ENCODE data around the gene ADK.
"Not testable (repeated sequence)": the region's sequence is repeated elsewhere in the genome, so short reads cannot be mapped to it uniquely, and the experiment has no call there.

Gene ADK

GRCh38 chr10:74300666-74301065 is 149.6 kb downstream of the ADK start:
- no peak for DNase-seq (ENCODE audit: low spot score)

- DNase-seq (ENCODE audit: low spot score): no peak
Observed at GRCh38 chr10:74305730-74306129, 154.7 kb downstream of the ADK start.

- DNase-seq (ENCODE audit: low spot score): no peak
Observed at GRCh38 chr10:74306227-74306982, 155.4 kb downstream of the ADK start.

GRCh38 chr10:74307061-74307651 is 156.1 kb downstream of the ADK start:
- DNase-seq (ENCODE audit: low spot score): no peak

GRCh38 chr10:74310652-74311257 is 159.7 kb downstream of the ADK start:
- DNase-seq (ENCODE audit: low spot score): no peak

GRCh38 chr10:74314166-74314565 is 163.1 kb downstream of the ADK start:
- no peak for DNase-seq (ENCODE audit: low spot score)

- DNase-seq (ENCODE audit: low spot score): no peak
Observed at GRCh38 chr10:74320026-74320425, 169.0 kb downstream of the ADK start.

- DNase-seq (ENCODE audit: low spot score): no peak
Observed at GRCh38 chr10:74320717-74321116, 169.7 kb downstream of the ADK start.

- no peak for DNase-seq (ENCODE audit: low spot score)
Observed at GRCh38 chr10:74322141-74322540, 171.1 kb downstream of the ADK start.

GRCh38 chr10:74322565-74322964 is 171.5 kb downstream of the ADK start:
- no peak for DNase-seq (ENCODE audit: low spot score)

- no peak for DNase-seq (ENCODE audit: low spot score)
Observed at GRCh38 chr10:74328388-74328787, 177.4 kb downstream of the ADK start.

GRCh38 chr10:74329873-74330272 is 178.9 kb downstream of the ADK start:
- no peak for DNase-seq (ENCODE audit: low spot score)

- DNase-seq (ENCODE audit: low spot score): no peak
Observed at GRCh38 chr10:74330646-74331045, 179.6 kb downstream of the ADK start.

- DNase-seq (ENCODE audit: low spot score): no peak
Observed at GRCh38 chr10:74332398-74332797, 181.4 kb downstream of the ADK start.

- no peak for DNase-seq (ENCODE audit: low spot score)
Observed at GRCh38 chr10:74333174-74333573, 182.2 kb downstream of the ADK start.

GRCh38 chr10:74334221-74334620 is 183.2 kb downstream of the ADK start:
- no peak for DNase-seq (ENCODE audit: low spot score)

- no peak for DNase-seq (ENCODE audit: low spot score)
Observed at GRCh38 chr10:74335501-74335900, 184.5 kb downstream of the ADK start.

GRCh38 chr10:74337330-74338016 is 186.5 kb downstream of the ADK start:
- DNase-seq (ENCODE audit: low spot score): no peak

- no peak for DNase-seq (ENCODE audit: low spot score)
Observed at GRCh38 chr10:74342991-74343390, 192.0 kb downstream of the ADK start.

GRCh38 chr10:74343804-74344203 is 192.8 kb downstream of the ADK start:
- no peak for DNase-seq (ENCODE audit: low spot score)

GRCh38 chr10:74344306-74344705 is 193.3 kb downstream of the ADK start:
- no peak for DNase-seq (ENCODE audit: low spot score)

- no peak for DNase-seq (ENCODE audit: low spot score)
Observed at GRCh38 chr10:74347522-74347921, 196.5 kb downstream of the ADK start.

- not testable (repeated sequence) for DNase-seq (ENCODE audit: low spot score)
Observed at GRCh38 chr10:74353021-74353420, 202.0 kb downstream of the ADK start.

Data from hematopoietic multipotent progenitor cell treated with erythropoietin and hydrocortisone succinate and interleukin-3 and kit ligand, for 17 days (in vitro differentiated cells).